Panc1 (cell line): ENCODE measurements around the gene ZFHX3. TPM values are rescaled to one million over a fixed set of nuclear protein-coding genes. Genes with fewer than 3 reads are reported as not detected.

Experiments used
- ATAC-seq: fragments of 200-7000 bp; cut with Tn5 transposase; 2 replicates; pipeline ENCODE4 v1.9.1; 2020; ENCODE audit warnings: mild to moderate bottlenecking, moderate library complexity
- BruUV-seq: library from RNA; stranded (reverse); fragments of 400-500 nt; replicated peaks from 2 replicates; lab custom pipeline; 2021; lab: Mats Ljungman, UMichigan
- CTCF ChIA-PET: fragments of 300-600 bp; sonication (Branson Sonifier 250); formaldehyde crosslinking; loops from one replicate; lab custom pipeline; 2022; ENCODE audit warnings: antibody characterized with exemption; lab: Charles Lee
- POLR2A ChIA-PET: fragments of 300-600 bp; sonication (Branson Sonifier 250); formaldehyde crosslinking; loops from one replicate; lab custom pipeline; 2022; ENCODE audit warnings: antibody characterized with exemption; lab: Charles Lee
- DNase-seq: peaks from one replicate; pipeline ENCODE4 v3.0.0-alpha.2; 2010; ENCODE audit warnings: low read depth, low spot score
- H3K27ac ChIP-seq: 2 replicates; pipeline ENCODE4 v1.5.1; 2011; ENCODE audit warnings: mild to moderate bottlenecking, low read length, inconsistent platforms
- H3K27me3 ChIP-seq: fragments of 200-500 bp; sonication (Bioruptor generic); 2 replicates; pipeline ENCODE4 v1.6.0; 2014; ENCODE audit warnings: low read length, inconsistent platforms; ENCODE audit not compliant: control insufficient read depth, insufficient read depth
- H3K36me3 ChIP-seq: fragments of 200-500 bp; sonication (Bioruptor generic); 2 replicates; pipeline ENCODE4 v1.5.1; 2014; ENCODE audit warnings: inconsistent platforms, mild to moderate bottlenecking, low read length, moderate library complexity; ENCODE audit not compliant: control insufficient read depth, insufficient read depth
- H3K4me1 ChIP-seq: 2 replicates; pipeline ENCODE4 v1.5.1; 2011; ENCODE audit warnings: inconsistent platforms, mild to moderate bottlenecking, low read length, moderate library complexity; ENCODE audit not compliant: control insufficient read depth, insufficient read depth
- H3K4me3 ChIP-seq, 2 experiments: 2 replicates each; pipeline ENCODE4 v1.5.1; 2011 to 2012; ENCODE audit warnings: low read depth in 2 of 2, low read length in 2 of 2, mild to moderate bottlenecking in 2 of 2, inconsistent platforms in 1 of 2, moderate library complexity in 1 of 2
- H3K9me3 ChIP-seq: fragments of 200-500 bp; sonication (Bioruptor generic); 2 replicates; pipeline ENCODE4 v1.5.1; 2014; ENCODE audit warnings: low read depth, mild to moderate bottlenecking, inconsistent platforms, low read length, moderate library complexity; ENCODE audit not compliant: control insufficient read depth, insufficient read depth
- POLR2AphosphoS5 ChIP-seq: IDR thresholded peaks from 2 replicates; pipeline ENCODE4 v1.6.1; 2012; ENCODE audit warnings: mild to moderate bottlenecking, low read depth, low read length, moderate library complexity
- SIN3A ChIP-seq: IDR thresholded peaks from 2 replicates; pipeline ENCODE4 v1.6.1; 2012; ENCODE audit warnings: low read depth, mild to moderate bottlenecking, low read length, moderate library complexity, borderline replicate concordance; ENCODE audit not compliant: insufficient read depth
- TCF7L2 ChIP-seq: IDR thresholded peaks from 2 replicates; pipeline ENCODE4 v1.6.1; 2011; ENCODE audit warnings: mild to moderate bottlenecking, low read depth, low read length, inconsistent platforms
- in situ Hi-C: cut with HindIII; loops from 2 replicates; pipeline ENCODE4 v1.10.0; 2016; ENCODE audit warnings: low sequenced_read_pairs, low pct_unique_long_range_greater_than_20kb
- intact Hi-C: fragments of 100-400 bp; cut with micrococcal nuclease; formaldehyde crosslinking; loops from one replicate; pipeline ENCODE4 v1.10.0; 2022; ENCODE audit not compliant: unreplicated experiment
- total RNA-seq: library from RNA; stranded (reverse); gene quantifications from one replicate; pipeline ENCODE4 v1.2.1, GENCODE V29; 2021; ENCODE audit not compliant: unreplicated experiment
- TF ChIP-seq, protein P1 (sequence below): fragments of 450-650 bp; IDR thresholded peaks from 2 replicates; pipeline ENCODE4 v1.5.1; 2017; ENCODE audit warnings: mild to moderate bottlenecking
- TF ChIP-seq, protein P2 (sequence below), 2 experiments: IDR thresholded peaks; 2 replicates each; pipeline ENCODE4 v1.6.1; 2011 to 2012; ENCODE audit warnings: low read depth in 2 of 2, control low read depth in 1 of 2, low read length in 1 of 2, mild to moderate bottlenecking in 1 of 2, moderate library complexity in 1 of 2; ENCODE audit not compliant: insufficient read depth in 1 of 2

ZFHX3 gene
- total RNA-seq, 1 experiment from 2014 or later = 7.1 TPM

DNA sequence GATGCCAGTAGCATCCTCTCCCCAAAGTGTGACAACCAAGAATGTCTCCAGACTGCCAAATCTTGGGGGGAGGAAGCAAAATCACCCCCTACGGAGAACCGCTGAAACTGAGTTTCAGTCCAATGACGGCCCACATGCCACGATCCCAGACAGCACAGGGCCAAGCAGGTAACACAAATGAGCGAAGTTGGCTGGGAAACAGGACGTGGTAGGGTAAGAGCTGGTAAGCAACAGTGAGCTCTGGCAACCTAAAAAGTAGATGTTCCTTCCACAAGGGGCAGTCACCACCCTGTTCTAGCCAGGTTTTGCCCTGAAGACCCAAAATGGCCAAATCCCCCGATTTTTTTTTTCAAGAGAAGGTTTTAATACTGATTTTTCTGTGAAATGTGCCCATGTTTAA lies 25.4 kb downstream of the ZFHX3 start:
- H3K9me3 ChIP-seq = no peaks in the 10 kb centered on the region
- peaks cover 31% of the 10 kb centered on the region for H3K4me1 ChIP-seq
- no peak for TF ChIP-seq TCF7L2
- TF ChIP-seq SIN3A = no peak
- TF ChIP-seq, protein P1, sequence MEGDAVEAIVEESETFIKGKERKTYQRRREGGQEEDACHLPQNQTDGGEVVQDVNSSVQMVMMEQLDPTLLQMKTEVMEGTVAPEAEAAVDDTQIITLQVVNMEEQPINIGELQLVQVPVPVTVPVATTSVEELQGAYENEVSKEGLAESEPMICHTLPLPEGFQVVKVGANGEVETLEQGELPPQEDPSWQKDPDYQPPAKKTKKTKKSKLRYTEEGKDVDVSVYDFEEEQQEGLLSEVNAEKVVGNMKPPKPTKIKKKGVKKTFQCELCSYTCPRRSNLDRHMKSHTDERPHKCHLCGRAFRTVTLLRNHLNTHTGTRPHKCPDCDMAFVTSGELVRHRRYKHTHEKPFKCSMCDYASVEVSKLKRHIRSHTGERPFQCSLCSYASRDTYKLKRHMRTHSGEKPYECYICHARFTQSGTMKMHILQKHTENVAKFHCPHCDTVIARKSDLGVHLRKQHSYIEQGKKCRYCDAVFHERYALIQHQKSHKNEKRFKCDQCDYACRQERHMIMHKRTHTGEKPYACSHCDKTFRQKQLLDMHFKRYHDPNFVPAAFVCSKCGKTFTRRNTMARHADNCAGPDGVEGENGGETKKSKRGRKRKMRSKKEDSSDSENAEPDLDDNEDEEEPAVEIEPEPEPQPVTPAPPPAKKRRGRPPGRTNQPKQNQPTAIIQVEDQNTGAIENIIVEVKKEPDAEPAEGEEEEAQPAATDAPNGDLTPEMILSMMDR = no peak
- TF ChIP-seq, protein P2, sequence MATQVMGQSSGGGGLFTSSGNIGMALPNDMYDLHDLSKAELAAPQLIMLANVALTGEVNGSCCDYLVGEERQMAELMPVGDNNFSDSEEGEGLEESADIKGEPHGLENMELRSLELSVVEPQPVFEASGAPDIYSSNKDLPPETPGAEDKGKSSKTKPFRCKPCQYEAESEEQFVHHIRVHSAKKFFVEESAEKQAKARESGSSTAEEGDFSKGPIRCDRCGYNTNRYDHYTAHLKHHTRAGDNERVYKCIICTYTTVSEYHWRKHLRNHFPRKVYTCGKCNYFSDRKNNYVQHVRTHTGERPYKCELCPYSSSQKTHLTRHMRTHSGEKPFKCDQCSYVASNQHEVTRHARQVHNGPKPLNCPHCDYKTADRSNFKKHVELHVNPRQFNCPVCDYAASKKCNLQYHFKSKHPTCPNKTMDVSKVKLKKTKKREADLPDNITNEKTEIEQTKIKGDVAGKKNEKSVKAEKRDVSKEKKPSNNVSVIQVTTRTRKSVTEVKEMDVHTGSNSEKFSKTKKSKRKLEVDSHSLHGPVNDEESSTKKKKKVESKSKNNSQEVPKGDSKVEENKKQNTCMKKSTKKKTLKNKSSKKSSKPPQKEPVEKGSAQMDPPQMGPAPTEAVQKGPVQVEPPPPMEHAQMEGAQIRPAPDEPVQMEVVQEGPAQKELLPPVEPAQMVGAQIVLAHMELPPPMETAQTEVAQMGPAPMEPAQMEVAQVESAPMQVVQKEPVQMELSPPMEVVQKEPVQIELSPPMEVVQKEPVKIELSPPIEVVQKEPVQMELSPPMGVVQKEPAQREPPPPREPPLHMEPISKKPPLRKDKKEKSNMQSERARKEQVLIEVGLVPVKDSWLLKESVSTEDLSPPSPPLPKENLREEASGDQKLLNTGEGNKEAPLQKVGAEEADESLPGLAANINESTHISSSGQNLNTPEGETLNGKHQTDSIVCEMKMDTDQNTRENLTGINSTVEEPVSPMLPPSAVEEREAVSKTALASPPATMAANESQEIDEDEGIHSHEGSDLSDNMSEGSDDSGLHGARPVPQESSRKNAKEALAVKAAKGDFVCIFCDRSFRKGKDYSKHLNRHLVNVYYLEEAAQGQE (IDR thresholded peaks at IDR 0.05; ENCODE audit: insufficient read depth in 1 of 2, low read depth in 2 of 2, low read length in 1 of 2) = no peak
- TF ChIP-seq POLR2AphosphoS5 = no peak
- H3K27ac ChIP-seq = peak overlapping the region; percentile 25; the same call in 1 of the 2 replicates
- no TSS peak for BruUV-seq
- ChIA-PET POLR2A (no interaction called here), CTCF (no interaction called here)
- H3K4me3 ChIP-seq = no peak overlapping the region
- H3K36me3 ChIP-seq = no peaks in the 10 kb centered on the region
- in situ Hi-C loops (no loop called here), intact Hi-C loops (no loop called here)
- ATAC-seq (no peak), DNase-seq (no peak)
- no peaks in the 10 kb centered on the region for H3K27me3 ChIP-seq

DNA sequence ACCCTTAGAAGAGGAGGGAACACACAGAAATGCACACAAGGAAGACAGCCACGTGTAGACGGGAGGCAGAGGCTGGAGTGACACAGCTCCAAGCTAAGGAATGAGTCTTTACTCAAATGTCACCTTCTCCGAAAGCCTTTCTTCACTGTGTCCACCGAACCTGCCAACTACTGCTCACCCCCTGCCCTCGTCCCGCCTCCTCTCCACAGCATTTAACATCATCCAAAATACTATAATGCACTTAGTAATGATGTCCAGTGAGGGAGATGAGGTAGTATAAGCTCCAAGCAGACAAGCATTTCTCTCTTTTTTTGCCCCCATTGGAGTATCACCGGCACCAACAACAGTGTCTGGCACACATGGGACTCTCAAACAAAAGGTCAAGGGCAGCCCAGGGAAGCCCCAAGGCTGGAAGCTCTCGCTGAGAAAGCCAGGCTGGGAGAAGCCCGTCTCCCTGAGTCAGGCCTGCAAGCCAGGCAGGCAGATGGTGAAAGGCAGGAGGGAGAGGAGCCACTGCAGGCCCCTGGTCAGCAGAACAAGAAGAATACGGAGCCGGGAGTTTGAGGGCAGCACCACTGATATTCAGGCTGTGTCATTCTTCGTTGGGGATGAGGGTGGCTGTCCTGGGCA lies 25.9 kb downstream of the ZFHX3 start:
- H3K9me3 ChIP-seq = no peaks in the 10 kb centered on the region
- TF ChIP-seq, protein P1 = no peak
- TF ChIP-seq, protein P2 (IDR thresholded peaks at IDR 0.05; ENCODE audit: insufficient read depth in 1 of 2, low read depth in 2 of 2, low read length in 1 of 2) = no peak
- TF ChIP-seq TCF7L2 = no peak
- TF ChIP-seq SIN3A = no peak
- no peak overlapping the region for H3K4me3 ChIP-seq
- ATAC-seq = no peak
- DNase-seq = no peak
- POLR2A ChIA-PET = no interaction called here
- H3K27ac ChIP-seq = no peak overlapping the region
- BruUV-seq = no TSS peak
- peaks cover 31% of the 10 kb centered on the region for H3K4me1 ChIP-seq
- H3K36me3 ChIP-seq = no peaks in the 10 kb centered on the region
- CTCF ChIA-PET = no interaction called here
- intact Hi-C loops (no loop called here), in situ Hi-C loops (no loop called here)
- no peaks in the 10 kb centered on the region for H3K27me3 ChIP-seq
